Measurements from ENCODE around the gene GSK3A. TPM values are rescaled to one million over a fixed set of nuclear protein-coding genes. Genes with fewer than 3 reads are reported as not detected.

The GSK3A gene
- polyA plus RNA-seq, 1 donor from 2014 or later, result 24.5 TPM

GRCh38 chr19:42219812-42220750 lies 22.3 kb downstream of the GSK3A start, which contains the start of gene ZNF526:
Gene ZNF526 (plus strand): TSS chr19:42220312. CDS start chr19:42224404, 4,092 bp downstream.
- H3K27ac Mint-ChIP-seq, result peak within 1 kb of the TSS; percentile 62 to 97 (median 96)
- H3K9me3 Mint-ChIP-seq, result no peaks in the 10 kb centered on the region
- H3K4me1 Mint-ChIP-seq, result peaks cover 32 to 42% (median 41%) of the 10 kb centered on the region in 3 donors
- H3K36me3 Mint-ChIP-seq, result no peaks in the 10 kb centered on the region
- peak within 1 kb of the TSS; percentile 96 to 99 (median 98) for H3K4me3 Mint-ChIP-seq
- H3K27me3 Mint-ChIP-seq, result no peaks in the 10 kb centered on the region

DNA sequence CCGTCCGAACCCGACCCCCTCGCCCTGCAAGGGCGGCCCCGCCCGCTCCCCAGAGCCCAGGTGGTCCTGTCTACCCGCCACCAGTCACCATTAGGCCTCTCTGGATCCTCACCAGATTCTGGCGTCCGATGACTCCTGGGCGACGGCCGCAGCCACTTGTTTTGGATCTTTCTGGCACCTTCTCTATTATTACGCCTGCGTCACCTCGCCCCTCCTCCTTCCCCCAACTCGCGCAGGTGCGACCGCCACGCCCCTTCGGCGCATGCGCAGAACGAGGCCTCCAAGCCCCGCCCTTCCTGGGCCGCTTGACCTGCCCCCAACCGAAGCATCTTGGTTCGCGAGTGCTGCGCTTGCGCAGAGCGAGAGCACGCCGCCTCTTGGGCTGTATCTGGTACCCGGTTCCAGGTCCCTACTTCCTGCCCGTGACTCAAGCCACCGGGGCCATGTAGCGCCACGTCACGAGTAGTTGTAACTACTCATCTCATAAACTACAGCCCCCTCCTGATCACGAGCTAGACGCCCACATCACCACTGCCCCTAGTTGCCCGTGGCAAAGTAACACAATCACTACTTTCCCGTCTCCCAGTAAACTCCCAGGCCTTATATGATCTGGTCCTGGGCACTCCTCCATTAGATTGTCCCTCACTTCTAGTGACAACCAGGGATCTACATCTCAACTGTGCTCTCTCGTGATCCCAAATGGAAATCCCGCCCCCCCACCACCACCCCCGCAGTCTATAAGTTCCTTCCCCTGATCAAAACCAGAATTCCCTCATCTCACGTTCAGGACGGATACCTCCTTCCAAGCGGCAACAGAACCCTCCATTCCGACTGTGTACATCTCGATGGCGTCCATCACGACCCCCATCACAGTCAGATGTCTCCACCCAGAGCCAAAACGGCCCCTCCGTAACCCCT lies 24.6 kb downstream of the GSK3A start, which contains the start of gene DEDD2:
Gene DEDD2 (minus strand): TSS at position 158 of the 918 bp plus-strand sequence. CDS start 670 bp downstream, outside the sequence.
- H3K27ac Mint-ChIP-seq, result peak within 1 kb of the TSS; percentile 96 to 99 (median 99)
- peaks cover 45 to 59% (median 52%) of the 10 kb centered on the region in 3 donors for H3K4me1 Mint-ChIP-seq
- H3K9me3 Mint-ChIP-seq, result no peaks in the 10 kb centered on the region
- H3K36me3 Mint-ChIP-seq, result no peaks in the 10 kb centered on the region
- H3K27me3 Mint-ChIP-seq, result no peaks in the 10 kb centered on the region
- peak within 1 kb of the TSS; percentile 89 to 99 (median 97) for H3K4me3 Mint-ChIP-seq

DNA sequence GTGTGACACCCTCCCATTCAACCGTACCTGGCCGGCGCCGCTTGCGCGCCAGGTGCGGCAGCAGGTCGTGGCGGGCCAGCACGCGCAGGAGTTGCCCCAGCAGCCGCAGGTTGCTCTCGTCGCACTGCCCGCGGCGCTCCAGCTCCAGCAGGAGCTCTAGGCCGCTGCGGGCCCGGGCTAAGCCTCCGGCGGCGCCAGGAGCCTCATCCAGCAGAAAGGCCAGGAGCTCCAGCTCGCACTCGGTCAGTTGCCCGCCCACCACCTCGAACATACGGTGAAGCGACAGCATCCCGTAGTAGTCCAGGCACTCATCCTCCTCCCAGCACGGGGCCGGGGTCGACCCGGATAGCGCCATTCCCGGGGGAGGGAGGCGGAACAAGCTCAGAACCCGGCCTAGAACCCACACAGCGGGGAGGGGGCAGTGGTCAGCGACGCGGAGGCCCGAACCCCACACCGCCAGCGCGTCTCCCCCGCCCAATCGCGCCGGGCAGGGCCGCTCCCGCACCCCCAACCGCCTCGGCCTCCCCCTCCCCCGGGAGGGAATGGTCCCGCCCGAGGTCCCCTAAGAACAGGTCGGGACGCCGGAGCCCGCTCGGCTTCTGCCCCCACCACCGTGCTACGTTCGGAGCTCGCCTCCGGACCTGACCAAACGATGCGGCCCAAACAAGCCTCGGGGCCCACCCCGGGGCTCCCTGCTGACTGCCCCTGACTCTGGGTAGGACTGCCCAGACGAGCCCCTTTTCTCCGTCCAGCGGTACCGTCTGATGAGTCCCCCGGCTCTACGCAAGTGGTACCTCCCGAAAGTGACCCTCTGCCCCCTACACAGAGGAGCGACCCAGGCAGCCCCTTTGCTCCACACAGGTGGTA lies 25.5 kb downstream of the GSK3A start:
- Mint-ChIP-seq H3K36me3 (no peaks in the 10 kb centered on the region), H3K27me3 (no peaks in the 10 kb centered on the region), H3K9me3 (no peaks in the 10 kb centered on the region), H3K4me3 (peak overlapping the region; percentile 89 to 99 (median 97)), H3K27ac (peak overlapping the region; percentile 96 to 99 (median 99)), H3K4me1 (peaks cover 44 to 57% (median 50%) of the 10 kb centered on the region in 3 donors)

GRCh38 chr19:42214810-42215485 lies 27.5 kb downstream of the GSK3A start:
- Mint-ChIP-seq H3K36me3 (no peaks in the 10 kb centered on the region), H3K4me3 (peak overlapping the region; percentile 67 to 99 (median 93)), H3K27me3 (no peaks in the 10 kb centered on the region), H3K27ac (peak overlapping the region in 2 of 3 donors; percentile 39 to 96), H3K4me1 (peaks cover 40 to 51% (median 41%) of the 10 kb centered on the region in 3 donors), H3K9me3 (no peaks in the 10 kb centered on the region)

GRCh38 chr19:42212886-42213285 lies 29.5 kb downstream of the GSK3A start:
- Mint-ChIP-seq H3K27ac (peak overlapping the region; percentile 8 to 66 (median 60)), H3K36me3 (peaks cover under 1% of the 10 kb centered on the region), H3K9me3 (no peaks in the 10 kb centered on the region), H3K4me3 (peak overlapping the region in 1 of 4 donors; percentile 89), H3K27me3 (no peaks in the 10 kb centered on the region), H3K4me1 (peaks cover 32 to 42% (median 39%) of the 10 kb centered on the region in 3 donors)

DNA sequence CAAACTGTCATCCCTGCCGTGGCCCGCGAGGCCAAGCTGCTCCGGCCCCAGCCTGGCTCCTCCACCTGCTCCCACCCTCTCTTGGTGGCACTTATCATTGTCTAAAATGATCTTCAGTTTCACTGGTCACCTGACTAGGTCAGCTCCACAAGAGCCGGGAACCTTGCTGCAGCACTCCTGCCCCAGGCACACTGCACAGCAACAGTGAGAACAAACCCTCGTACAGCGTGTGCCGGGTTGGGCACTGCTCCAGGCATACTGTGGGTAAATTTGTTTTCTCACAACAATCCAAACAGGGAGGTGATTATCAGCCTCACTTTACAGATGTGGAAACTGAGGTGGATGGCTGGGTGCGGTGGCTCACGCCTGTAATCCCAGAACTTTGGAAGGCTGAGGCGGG lies 33.8 kb downstream of the GSK3A start:
- peaks cover 14 to 33% (median 30%) of the 10 kb centered on the region in 3 donors for H3K4me1 Mint-ChIP-seq
- no peak overlapping the region for H3K4me3 Mint-ChIP-seq
- no peaks in the 10 kb centered on the region for H3K27me3 Mint-ChIP-seq
- peaks cover 6% of the 10 kb centered on the region for H3K36me3 Mint-ChIP-seq
- H3K9me3 Mint-ChIP-seq, result no peaks in the 10 kb centered on the region
- no peak overlapping the region for H3K27ac Mint-ChIP-seq

DNA sequence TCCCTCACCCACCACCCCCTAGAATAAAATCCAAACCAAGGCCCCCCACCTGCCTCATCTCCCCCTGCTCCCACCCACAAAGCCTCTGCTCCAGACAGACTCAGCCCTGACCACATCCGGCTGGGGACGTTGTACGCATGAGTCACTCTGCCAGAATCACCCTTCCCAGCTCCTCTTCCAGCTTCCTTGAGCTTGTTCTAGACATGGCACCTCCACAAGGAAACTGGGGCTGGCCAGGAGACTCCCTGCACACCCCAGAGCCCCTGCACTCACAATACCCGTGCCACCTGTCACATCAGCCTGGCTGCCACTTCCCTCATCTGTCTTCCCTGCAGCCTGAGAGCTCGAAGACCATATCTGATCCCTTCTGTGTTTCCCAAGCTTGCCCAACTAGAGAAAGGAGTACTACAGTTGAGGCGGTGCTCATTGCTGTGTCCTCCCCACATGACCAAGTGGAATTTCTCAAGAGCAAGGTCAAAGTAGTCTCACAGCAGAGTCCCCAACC lies 34.6 kb downstream of the GSK3A start:
- Mint-ChIP-seq H3K27ac (peak overlapping the region; percentile 59 to 88 (median 88)), H3K4me1 (peaks cover 13 to 33% (median 28%) of the 10 kb centered on the region in 3 donors), H3K36me3 (peaks cover 6% of the 10 kb centered on the region), H3K4me3 (peak overlapping the region in 2 of 4 donors; percentile 78 to 84), H3K27me3 (peaks cover 1% of the 10 kb centered on the region), H3K9me3 (no peaks in the 10 kb centered on the region)

- no peak overlapping the region for H3K4me3 Mint-ChIP-seq
- peaks cover 1% of the 10 kb centered on the region for H3K27me3 Mint-ChIP-seq
- no peaks in the 10 kb centered on the region for H3K9me3 Mint-ChIP-seq
- H3K36me3 Mint-ChIP-seq, result peaks cover 7% of the 10 kb centered on the region
- peak overlapping the region in 2 of 3 donors; percentile 84 to 88 for H3K27ac Mint-ChIP-seq
- peaks cover 15 to 37% (median 34%) of the 10 kb centered on the region in 3 donors for H3K4me1 Mint-ChIP-seq
These were observed 35.3 kb downstream of the GSK3A start for GRCh38 chr19:42206871-42207755.

GRCh38 chr19:42204664-42205063 lies 37.7 kb downstream of the GSK3A start:
- H3K4me3 Mint-ChIP-seq, result peak overlapping the region in 1 of 4 donors; percentile 43
- peak overlapping the region in 2 of 3 donors; percentile 46 to 97 for H3K27ac Mint-ChIP-seq
- H3K36me3 Mint-ChIP-seq, result peaks cover 8% of the 10 kb centered on the region
- peaks cover 36 to 56% (median 55%) of the 10 kb centered on the region in 3 donors for H3K4me1 Mint-ChIP-seq
- H3K9me3 Mint-ChIP-seq, result no peaks in the 10 kb centered on the region
- H3K27me3 Mint-ChIP-seq, result peaks cover 1% of the 10 kb centered on the region

DNA sequence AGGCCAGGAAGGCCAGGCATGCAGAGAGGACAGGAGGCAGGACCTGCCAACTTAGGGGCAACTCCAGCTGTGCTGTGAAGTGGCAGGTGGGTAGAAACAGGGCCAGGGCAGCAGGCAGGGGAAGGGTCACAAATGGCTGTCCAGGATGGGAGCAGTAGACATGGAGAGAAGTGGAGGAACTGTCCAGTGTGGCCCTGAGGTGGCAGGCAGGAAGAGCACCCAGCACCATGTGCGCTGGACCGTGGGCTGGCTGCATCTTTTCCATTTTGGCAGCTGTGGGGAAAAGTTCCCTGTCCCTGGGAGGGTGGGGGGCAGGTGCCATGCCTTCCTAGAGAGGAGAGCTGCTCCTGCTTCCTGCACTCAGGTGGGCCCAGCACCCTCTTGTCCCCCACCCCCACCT lies 38.7 kb downstream of the GSK3A start:
- Mint-ChIP-seq H3K27me3 (peaks cover 1% of the 10 kb centered on the region), H3K4me3 (peak overlapping the region in 1 of 4 donors; percentile 80), H3K4me1 (peaks cover 45 to 61% (median 59%) of the 10 kb centered on the region in 3 donors), H3K9me3 (no peaks in the 10 kb centered on the region), H3K36me3 (peaks cover 8% of the 10 kb centered on the region), H3K27ac (peak overlapping the region; percentile 75 to 98 (median 97))

DNA sequence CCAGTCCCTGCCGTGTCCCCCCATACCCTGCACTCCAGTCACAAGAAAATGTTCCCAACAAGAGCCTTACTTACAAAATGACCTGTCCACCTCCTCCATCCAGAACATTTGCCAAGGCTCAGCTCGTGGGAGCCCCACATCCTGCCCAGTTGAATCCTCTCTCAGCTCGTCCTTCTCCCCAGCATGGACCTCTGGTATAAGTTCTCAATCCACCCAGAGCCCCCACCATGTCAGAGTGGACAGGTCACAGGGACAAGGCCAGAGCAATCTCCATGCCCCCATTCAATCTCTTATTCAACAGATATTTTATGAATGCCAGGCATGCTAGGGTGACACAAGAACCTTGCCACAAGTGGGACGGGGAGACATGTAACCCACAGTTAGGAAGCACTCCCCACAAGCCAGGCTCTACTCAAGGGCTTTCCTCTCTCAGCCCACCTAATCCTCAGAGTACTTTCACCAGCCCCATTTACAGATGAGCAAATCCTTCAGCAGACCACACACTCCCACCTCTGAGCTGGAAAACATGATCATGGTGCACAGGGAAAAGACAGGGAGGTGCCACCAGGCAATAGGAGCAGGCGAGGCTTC lies 40.0 kb downstream of the GSK3A start:
- peaks cover 48 to 59% (median 58%) of the 10 kb centered on the region in 3 donors for H3K4me1 Mint-ChIP-seq
- peaks cover 6% of the 10 kb centered on the region for H3K36me3 Mint-ChIP-seq
- H3K27ac Mint-ChIP-seq, result peak overlapping the region; percentile 97 to 98 (median 98)
- peaks cover 1% of the 10 kb centered on the region for H3K27me3 Mint-ChIP-seq
- H3K9me3 Mint-ChIP-seq, result no peaks in the 10 kb centered on the region
- peak overlapping the region; percentile 76 to 88 (median 84) for H3K4me3 Mint-ChIP-seq

All from IgD-negative memory B cell (primary cell).